HEK293T (cell line): ENCODE measurements around the gene SLC25A33.
"Not testable (repeated sequence)": the region's sequence is repeated elsewhere in the genome, so short reads cannot be mapped to it uniquely, and the experiment has no call there.

ENCODE experiments used
- ARNT ChIP-seq: fragments of 450-650 bp; IDR thresholded peaks from 2 replicates; pipeline ENCODE4 v1.6.1; 2017; ENCODE audit warnings: mild to moderate bottlenecking
- BHLHE40 ChIP-seq: fragments of 450-650 bp; IDR thresholded peaks from 2 replicates; pipeline ENCODE4 v1.6.1; 2016; ENCODE audit warnings: mild to moderate bottlenecking, moderate library complexity, borderline replicate concordance
- ELF4 ChIP-seq: fragments of 450-650 bp; IDR thresholded peaks from 2 replicates; pipeline ENCODE4 v1.6.1; 2017; ENCODE audit warnings: antibody characterized with exemption
- FOXA1 ChIP-seq: fragments of 450-650 bp; IDR thresholded peaks from 2 replicates; pipeline ENCODE4 v1.6.1; 2016; ENCODE audit warnings: mild to moderate bottlenecking
- FOXK2 ChIP-seq: fragments of 450-650 bp; IDR thresholded peaks from 2 replicates; pipeline ENCODE4 v1.6.1; 2016; ENCODE audit warnings: mild to moderate bottlenecking
- FOXM1 ChIP-seq: fragments of 450-650 bp; IDR thresholded peaks from 2 replicates; pipeline ENCODE4 v1.6.1; 2017; ENCODE audit warnings: mild to moderate bottlenecking, borderline replicate concordance
- SP1 ChIP-seq: fragments of 450-650 bp; IDR thresholded peaks from 2 replicates; pipeline ENCODE4 v1.6.1; 2017
- SUZ12 ChIP-seq: fragments of 450-650 bp; IDR thresholded peaks from 2 replicates; pipeline ENCODE4 v1.6.1; 2016; ENCODE audit warnings: mild to moderate bottlenecking

DNA sequence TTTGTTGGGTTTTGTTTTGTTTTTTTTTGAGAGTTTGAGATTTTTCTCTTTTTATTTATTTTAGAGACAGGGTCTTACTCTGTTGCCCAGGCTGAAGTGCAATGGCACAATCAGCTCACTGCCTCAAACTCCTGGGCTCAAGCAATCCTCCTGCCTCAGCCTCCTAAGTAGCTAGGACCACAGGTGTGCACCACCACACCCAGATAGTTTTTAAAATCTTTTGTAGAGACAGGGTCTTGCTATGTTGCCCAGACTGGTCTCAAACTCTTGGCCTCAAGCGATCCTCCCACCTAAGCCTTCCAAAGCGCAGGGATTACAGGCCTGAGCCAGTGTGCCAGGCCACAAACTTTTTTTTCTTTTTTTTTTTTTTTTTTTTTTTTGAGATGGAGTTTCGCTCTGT is 85.8 kb downstream of the SLC25A33 start:
- TF ChIP-seq SP1, FOXM1, ELF4, BHLHE40, FOXK2, ARNT, SUZ12, FOXA1: not testable (repeated sequence)
